Right atrium auricular region (tissue), 2 donors: Measurements from ENCODE around the gene ZNF236. TPM values are rescaled to one million over a fixed set of nuclear protein-coding genes. Genes with fewer than 3 reads are reported as not detected.

ENCODE experiments used
- DNase-seq: peaks from one replicate; pipeline ENCODE4 v3.0.0-alpha.2; 2019; ENCODE audit warnings: low spot score
- H3K27ac ChIP-seq, 2 donors: fragments of 200-600 bp; sonication (generic); 1 replicate in 1 of 2; 2 replicates in 1 of 2; pipeline ENCODE4 v1.5.1; 2016 to 2019
- H3K27me3 ChIP-seq, 2 donors: fragments of 200-600 bp; sonication (generic); one replicate each; pipeline versions ENCODE4 v1.5.1 to v1.6.0; 2017 to 2019
- H3K36me3 ChIP-seq: fragments of 200-600 bp; sonication (generic); one replicate; pipeline ENCODE4 v1.5.1; 2016
- H3K4me1 ChIP-seq, 2 donors: fragments of 200-600 bp; sonication (generic); one replicate each; pipeline versions ENCODE4 v1.5.1 to v1.6.0; 2017 to 2019
- H3K4me3 ChIP-seq, 2 donors: fragments of 200-600 bp; sonication (generic); 1 replicate in 1 of 2; 2 replicates in 1 of 2; pipeline ENCODE4 v1.5.1; 2017 to 2019; ENCODE audit warnings: mild to moderate bottlenecking in 1 of 2, moderate library complexity in 1 of 2
- H3K9me3 ChIP-seq, 2 donors: fragments of 200-600 bp; sonication (generic); one replicate each; pipeline ENCODE4 v1.5.1; 2019
- total RNA-seq, 2 donors: library from RNA; depleted of rRNA; stranded (reverse); fragments of >200 nt; gene quantifications; one replicate each; pipeline ENCODE4 v1.1.0, GENCODE V29; 2016
- TF ChIP-seq, protein P1 (sequence below), 2 donors: fragments of 200-600 bp; sonication (generic); IDR thresholded peaks; one replicate each; pipeline ENCODE4 v1.5.1; 2019; ENCODE audit warnings: antibody characterized with exemption in 2 of 2

ZNF236 gene
- total RNA-seq, 2 donors from 2014 or later: 11.0 to 12.7 TPM

DNA sequence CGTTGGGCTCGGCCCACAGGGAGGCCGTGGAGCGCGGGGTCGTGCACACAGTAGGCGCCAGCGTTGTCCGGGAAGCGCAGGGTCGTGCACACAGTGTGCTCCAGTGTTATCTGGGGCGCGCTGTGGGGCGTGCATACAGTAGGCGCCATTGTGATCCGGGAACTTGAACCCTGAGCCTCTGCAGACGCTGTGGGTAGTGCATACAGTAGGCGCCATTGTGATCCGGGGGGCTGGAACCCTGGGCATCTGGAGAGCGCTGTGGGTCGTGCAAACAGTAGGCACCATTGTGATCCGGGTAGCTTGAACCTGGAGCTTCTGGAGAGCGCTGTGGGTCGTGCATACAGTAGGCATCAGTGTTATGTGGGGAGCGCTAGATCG is 793 bp downstream of the ZNF236 start:
- TF ChIP-seq, protein P1, sequence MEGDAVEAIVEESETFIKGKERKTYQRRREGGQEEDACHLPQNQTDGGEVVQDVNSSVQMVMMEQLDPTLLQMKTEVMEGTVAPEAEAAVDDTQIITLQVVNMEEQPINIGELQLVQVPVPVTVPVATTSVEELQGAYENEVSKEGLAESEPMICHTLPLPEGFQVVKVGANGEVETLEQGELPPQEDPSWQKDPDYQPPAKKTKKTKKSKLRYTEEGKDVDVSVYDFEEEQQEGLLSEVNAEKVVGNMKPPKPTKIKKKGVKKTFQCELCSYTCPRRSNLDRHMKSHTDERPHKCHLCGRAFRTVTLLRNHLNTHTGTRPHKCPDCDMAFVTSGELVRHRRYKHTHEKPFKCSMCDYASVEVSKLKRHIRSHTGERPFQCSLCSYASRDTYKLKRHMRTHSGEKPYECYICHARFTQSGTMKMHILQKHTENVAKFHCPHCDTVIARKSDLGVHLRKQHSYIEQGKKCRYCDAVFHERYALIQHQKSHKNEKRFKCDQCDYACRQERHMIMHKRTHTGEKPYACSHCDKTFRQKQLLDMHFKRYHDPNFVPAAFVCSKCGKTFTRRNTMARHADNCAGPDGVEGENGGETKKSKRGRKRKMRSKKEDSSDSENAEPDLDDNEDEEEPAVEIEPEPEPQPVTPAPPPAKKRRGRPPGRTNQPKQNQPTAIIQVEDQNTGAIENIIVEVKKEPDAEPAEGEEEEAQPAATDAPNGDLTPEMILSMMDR (IDR thresholded peaks at IDR 0.05): no peak
- Histone ChIP-seq H3K27me3 (no peaks in the 10 kb centered on the region), H3K9me3 (no peaks in the 10 kb centered on the region), H3K27ac (peak overlapping the region; percentile 78 to 94), H3K4me1 (peaks cover 0 to 34% of the 10 kb centered on the region in 2 donors), H3K36me3 (no peaks in the 10 kb centered on the region), H3K4me3 (peak overlapping the region; percentile 63 to 90)
- no peak for DNase-seq

DNA sequence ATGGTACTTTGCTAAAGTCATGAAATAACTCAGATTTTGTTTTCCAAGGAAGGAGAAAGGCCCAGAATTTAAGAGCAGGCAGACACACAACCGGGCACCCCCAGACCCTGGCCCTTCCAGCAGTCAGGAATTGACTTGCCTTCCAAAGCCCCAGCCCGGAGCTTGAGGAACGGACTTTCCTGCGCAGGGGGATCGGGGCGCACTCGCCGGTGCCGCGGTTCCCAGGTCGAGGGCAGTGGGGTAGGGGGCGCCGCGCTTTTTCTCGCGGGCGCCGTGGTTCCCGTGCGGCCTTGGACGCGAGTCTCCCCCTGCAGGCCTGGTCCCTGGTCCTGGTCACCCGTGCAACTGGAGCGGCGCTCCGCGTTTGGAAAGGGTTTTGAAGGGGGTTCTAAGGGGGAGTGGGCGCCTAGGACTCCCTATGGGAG is 1.2 kb downstream of the ZNF236 start:
- Histone ChIP-seq H3K4me3 (peak overlapping the region; percentile 63 to 90), H3K4me1 (peaks cover 0 to 34% of the 10 kb centered on the region in 2 donors), H3K36me3 (no peaks in the 10 kb centered on the region), H3K27me3 (no peaks in the 10 kb centered on the region), H3K27ac (peak overlapping the region in 1 of 2 donors; percentile 94), H3K9me3 (no peaks in the 10 kb centered on the region)
- no peak for DNase-seq
- TF ChIP-seq, protein P1 (IDR thresholded peaks at IDR 0.05): peak in 1 of 2 donors; percentile 33

DNA sequence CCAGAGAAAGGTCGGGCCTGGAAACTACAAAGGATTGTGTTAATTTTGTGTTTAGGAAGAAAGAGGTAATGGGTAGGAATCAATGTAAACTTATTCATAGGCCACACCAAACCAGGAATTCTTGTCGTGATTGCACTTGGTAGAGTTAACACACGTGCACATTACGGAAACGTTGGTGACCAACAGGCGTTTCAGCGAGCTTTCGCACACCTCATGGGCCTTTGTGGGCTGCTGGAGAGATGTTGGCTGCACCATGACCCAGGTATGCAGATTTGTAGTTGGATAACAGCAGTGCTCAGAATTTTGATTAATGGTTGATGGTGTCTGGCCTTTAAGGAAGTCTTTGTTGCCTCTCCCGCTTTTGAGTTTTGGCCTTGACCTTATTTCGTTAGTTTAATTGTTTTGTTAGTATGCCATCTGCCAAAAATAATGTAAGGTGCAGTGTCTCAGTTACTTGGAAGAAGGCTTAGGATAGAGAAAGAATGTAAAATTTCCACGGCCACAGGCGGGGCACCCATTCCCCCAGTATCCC is 1.9 kb downstream of the ZNF236 start:
- TF ChIP-seq, protein P1 (IDR thresholded peaks at IDR 0.05): no peak
- Histone ChIP-seq H3K27ac (peak overlapping the region in 1 of 2 donors; percentile 94), H3K4me3 (no peak overlapping the region)

DNA sequence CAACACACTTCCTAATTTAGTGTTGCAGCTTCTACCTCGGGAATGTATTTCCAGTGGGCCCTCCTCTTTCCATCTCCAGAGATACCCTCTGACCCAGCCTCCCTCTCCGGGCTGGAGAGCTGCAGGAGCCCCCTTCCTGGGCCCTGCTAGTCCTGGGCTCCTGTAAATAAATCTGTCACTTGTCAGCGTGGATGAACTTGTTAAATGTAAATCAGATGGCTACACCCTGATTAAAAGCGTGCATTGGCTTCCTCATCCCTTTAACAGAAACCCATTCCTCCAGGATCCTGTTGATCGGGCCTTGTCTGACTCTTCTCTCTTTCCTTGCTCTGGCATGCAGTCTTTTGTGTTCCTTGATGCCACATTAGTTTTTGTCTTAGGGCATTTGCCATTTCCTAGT is 2.4 kb downstream of the ZNF236 start:
- TF ChIP-seq, protein P1 (IDR thresholded peaks at IDR 0.05): no peak
- Histone ChIP-seq H3K27me3 (no peaks in the 10 kb centered on the region), H3K36me3 (no peaks in the 10 kb centered on the region), H3K4me3 (no peak overlapping the region), H3K9me3 (no peaks in the 10 kb centered on the region), H3K4me1 (peaks cover 0 to 28% of the 10 kb centered on the region in 2 donors), H3K27ac (no peak overlapping the region)
- no peak for DNase-seq

More for the DNA sequence above, 1.9 kb downstream of the ZNF236 start:
- DNase-seq: peak; percentile 53
- Histone ChIP-seq H3K27me3 (no peaks in the 10 kb centered on the region), H3K4me1 (peaks cover 0 to 34% of the 10 kb centered on the region in 2 donors), H3K36me3 (no peaks in the 10 kb centered on the region), H3K9me3 (no peaks in the 10 kb centered on the region)

DNA sequence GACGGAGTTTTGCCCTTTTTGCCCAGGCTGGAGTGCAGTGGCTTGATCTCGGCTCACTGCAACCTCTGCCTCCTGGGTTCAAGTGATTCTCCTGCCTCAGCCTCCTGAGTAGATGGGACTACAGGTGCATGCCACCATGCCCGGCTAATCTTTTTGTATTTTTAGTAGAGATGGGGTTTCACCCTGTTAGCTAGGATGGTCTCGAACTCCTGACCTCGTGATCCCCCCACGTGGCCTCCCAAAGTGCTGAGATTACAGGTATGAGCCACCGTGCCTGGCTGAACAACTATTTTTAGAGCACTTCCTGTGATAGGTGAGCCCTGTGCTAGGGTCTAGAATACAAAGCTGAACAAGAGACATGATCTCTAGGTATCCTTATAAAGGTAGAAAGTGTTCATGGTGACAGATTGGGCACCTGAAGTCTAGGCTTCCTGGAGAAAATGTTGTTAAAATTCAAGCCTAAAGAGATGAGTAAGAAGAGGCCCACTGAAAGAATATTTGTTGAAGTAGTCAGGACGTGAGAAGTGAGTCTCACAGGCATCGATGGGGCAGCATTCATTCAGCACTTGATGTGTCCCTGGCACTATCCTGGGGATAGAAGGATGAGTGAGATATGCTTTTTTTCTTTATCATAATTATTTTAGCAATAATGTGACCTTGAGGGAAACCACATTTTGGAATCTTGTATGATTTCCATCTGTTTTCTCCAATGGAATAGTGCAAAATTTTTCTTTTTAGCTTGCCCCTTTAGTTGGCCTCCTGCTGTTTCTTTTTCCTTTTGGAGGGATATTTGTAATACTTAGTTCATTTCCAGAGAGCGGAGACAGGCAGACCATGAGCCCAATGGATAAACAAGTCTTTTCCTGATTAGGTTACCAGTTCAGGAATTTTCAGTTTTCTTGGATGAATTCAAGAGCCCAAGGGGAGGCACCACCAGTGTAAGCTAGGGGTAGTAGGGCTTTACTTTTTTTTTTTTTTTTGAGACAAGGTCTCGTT is 5.1 kb downstream of the ZNF236 start:
- Histone ChIP-seq H3K27ac (no peak overlapping the region), H3K36me3 (no peaks in the 10 kb centered on the region), H3K4me3 (no peak overlapping the region), H3K9me3 (no peaks in the 10 kb centered on the region), H3K27me3 (no peaks in the 10 kb centered on the region), H3K4me1 (peaks cover 0 to 10% of the 10 kb centered on the region in 2 donors)
- TF ChIP-seq, protein P1 (IDR thresholded peaks at IDR 0.05): no peak
- no peak for DNase-seq
